ENCODE results near the gene CDC14A.

CDC14A gene

DNA sequence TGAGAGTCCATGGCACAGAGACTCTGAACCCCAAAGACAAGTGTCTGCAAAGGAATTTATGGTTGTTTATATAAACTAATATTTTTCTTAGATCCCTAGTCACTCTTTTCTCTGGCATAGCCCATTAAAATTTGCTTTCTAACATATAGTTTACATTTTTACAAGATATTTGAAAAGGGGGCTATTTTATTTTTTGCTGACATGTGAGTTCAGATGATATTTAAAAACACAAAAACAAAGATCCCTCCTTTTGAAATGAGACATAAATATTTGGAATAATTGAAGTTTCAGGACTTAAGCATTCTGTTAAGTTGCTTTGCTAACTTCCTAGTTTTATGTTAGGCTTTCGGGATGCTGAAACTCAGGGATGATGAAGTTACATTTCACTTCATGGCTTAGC, 86.1 kb downstream of the CDC14A start:
- H3K36me3 Mint-ChIP-seq (ENCODE audit: insufficient read depth) = peaks cover 42% of the 10 kb centered on the region
- peaks cover 38 to 56% of the 10 kb centered on the region in 2 donors for H3K4me1 Mint-ChIP-seq (ENCODE audit: low read depth in 2 of 2)
- H3K27me3 Mint-ChIP-seq = no peaks in the 10 kb centered on the region

DNA sequence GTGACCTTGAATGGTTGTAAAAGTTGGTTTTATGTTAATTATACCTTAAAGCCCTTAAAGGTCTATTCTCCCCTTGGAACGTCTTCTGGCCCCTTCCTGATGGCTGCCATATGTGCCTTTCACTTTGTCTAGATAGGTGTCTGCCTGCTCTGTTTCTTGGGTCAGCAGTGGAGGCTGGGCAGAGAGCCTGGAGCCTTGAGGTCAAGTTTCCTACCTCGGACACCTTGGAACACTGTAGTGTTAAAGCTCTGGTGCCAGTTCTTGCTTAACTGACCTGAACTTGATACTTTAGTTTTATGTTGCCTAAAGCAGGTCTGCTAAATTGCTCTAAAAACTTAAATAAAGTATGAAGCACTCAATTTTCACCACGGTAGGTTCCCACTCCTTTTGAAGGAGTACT, 86.5 kb downstream of the CDC14A start:
- Mint-ChIP-seq H3K27ac (peak overlapping the region; percentile 94 to 96), H3K4me3 (peak overlapping the region; percentile 53 to 68), H3K4me1 (ENCODE audit: low read depth in 2 of 2) (peaks cover 38 to 56% of the 10 kb centered on the region in 2 donors), H3K9me3 (peaks cover 0 to 8% of the 10 kb centered on the region in 2 donors), H3K36me3 (ENCODE audit: insufficient read depth) (peaks cover 46% of the 10 kb centered on the region), H3K27me3 (no peaks in the 10 kb centered on the region)
- ATAC-seq (replicated peaks) = no peak
- DNase-seq = no peak

More for the DNA sequence above, 86.1 kb downstream of the CDC14A start:
- Mint-ChIP-seq H3K27ac (peak overlapping the region; percentile 94 to 96), H3K9me3 (peaks cover 0 to 8% of the 10 kb centered on the region in 2 donors), H3K4me3 (no peak overlapping the region)
- ATAC-seq (replicated peaks) (no peak), DNase-seq (no peak)

DNA sequence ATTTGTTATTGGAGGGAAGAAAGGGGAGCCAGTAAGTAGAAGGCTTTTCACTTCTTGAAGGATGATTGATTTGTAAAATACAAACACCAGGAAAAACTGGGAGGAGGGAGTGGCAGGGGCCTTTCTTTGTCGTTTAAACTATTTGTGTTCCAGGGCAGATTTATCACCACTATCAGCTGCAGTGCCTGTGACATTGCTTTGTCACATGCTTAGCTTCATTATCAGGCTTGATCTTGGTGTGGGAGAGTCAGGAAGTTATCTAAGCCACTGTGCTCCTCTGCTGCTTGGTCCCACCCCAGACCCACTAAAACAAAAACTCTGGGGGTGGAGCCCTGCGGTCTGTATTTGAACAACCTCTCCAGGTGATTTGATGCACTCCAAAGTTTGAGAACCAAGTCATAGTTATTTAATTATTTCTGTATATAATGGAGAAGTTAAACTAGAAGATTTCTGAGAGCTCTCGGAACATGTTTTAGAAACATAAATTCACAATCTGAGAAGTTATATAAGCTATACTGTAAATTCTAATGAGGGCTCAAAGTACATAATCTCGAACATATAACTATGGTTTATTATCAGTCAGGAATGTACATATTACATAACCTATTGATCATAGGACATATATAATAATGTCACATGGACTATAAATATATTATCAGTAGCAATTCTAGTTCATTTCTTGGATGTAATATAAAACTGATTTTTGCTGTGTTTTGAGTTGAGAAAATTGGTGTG, 87.9 kb downstream of the CDC14A start:
- H3K4me3 Mint-ChIP-seq = peak overlapping the region; percentile 53 to 68
- H3K4me1 Mint-ChIP-seq (ENCODE audit: low read depth in 2 of 2) = peaks cover 40 to 58% of the 10 kb centered on the region in 2 donors
- peaks cover 0 to 10% of the 10 kb centered on the region in 2 donors for H3K9me3 Mint-ChIP-seq
- H3K36me3 Mint-ChIP-seq (ENCODE audit: insufficient read depth) = peaks cover 50% of the 10 kb centered on the region
- DNase-seq = peak; percentile 68 to 69 (median 68)
- no peaks in the 10 kb centered on the region for H3K27me3 Mint-ChIP-seq
- ATAC-seq (replicated peaks) = peak; percentile 96
- H3K27ac Mint-ChIP-seq = peak overlapping the region; percentile 94 to 96

DNA sequence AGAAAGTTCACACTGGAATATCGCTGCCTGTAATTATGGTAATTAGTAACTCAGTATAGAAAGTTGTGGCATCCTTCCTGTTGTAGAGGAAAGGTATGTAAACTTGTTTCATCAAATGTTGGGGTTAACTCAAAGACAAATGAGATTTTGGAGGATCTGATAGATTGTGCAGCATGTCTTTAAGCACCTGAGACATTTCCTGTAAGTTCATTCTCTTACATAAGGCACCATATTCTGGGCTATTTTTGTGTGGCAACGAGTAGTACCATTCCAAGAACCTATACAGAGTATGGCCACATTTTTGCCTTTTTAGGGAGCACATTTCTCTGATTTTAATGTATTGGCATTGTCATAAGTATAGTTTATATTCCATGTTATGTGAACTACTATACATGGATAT, 88.8 kb downstream of the CDC14A start:
- ATAC-seq (replicated peaks) (no peak), DNase-seq (no peak)
- Mint-ChIP-seq H3K9me3 (peaks cover 0 to 10% of the 10 kb centered on the region in 2 donors), H3K4me1 (ENCODE audit: low read depth in 2 of 2) (peaks cover 46 to 62% of the 10 kb centered on the region in 2 donors), H3K4me3 (peak overlapping the region; percentile 21 to 68), H3K27me3 (no peaks in the 10 kb centered on the region), H3K36me3 (ENCODE audit: insufficient read depth) (peaks cover 49% of the 10 kb centered on the region), H3K27ac (peak overlapping the region; percentile 94 to 96)

DNA sequence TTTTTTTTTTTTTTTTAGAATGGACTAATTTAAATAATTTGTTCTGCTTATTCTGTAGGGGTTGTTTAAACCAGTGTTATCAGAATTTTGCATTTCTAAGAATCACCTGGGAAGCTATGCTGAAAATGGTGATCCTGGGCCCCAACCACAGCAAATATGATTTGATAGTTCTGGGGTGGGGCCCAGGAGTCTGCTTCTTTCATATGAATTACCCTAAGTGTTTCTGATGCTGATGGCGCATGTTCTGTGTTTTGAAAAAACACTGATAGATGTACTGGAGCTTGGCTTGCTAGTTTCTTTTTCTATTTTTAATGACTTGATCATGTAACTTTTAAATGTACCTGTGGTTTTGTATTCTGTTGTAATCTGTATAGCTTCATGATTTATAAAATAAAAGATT, 89.3 kb downstream of the CDC14A start:
- peaks cover 47 to 65% of the 10 kb centered on the region in 2 donors for H3K4me1 Mint-ChIP-seq (ENCODE audit: low read depth in 2 of 2)
- ATAC-seq (replicated peaks) = no peak
- H3K4me3 Mint-ChIP-seq = peak overlapping the region; percentile 21 to 28
- H3K27ac Mint-ChIP-seq = peak overlapping the region; percentile 94 to 96
- DNase-seq = no peak
- peaks cover 0 to 10% of the 10 kb centered on the region in 2 donors for H3K9me3 Mint-ChIP-seq
- H3K27me3 Mint-ChIP-seq = no peaks in the 10 kb centered on the region
- peaks cover 48% of the 10 kb centered on the region for H3K36me3 Mint-ChIP-seq (ENCODE audit: insufficient read depth)

DNA sequence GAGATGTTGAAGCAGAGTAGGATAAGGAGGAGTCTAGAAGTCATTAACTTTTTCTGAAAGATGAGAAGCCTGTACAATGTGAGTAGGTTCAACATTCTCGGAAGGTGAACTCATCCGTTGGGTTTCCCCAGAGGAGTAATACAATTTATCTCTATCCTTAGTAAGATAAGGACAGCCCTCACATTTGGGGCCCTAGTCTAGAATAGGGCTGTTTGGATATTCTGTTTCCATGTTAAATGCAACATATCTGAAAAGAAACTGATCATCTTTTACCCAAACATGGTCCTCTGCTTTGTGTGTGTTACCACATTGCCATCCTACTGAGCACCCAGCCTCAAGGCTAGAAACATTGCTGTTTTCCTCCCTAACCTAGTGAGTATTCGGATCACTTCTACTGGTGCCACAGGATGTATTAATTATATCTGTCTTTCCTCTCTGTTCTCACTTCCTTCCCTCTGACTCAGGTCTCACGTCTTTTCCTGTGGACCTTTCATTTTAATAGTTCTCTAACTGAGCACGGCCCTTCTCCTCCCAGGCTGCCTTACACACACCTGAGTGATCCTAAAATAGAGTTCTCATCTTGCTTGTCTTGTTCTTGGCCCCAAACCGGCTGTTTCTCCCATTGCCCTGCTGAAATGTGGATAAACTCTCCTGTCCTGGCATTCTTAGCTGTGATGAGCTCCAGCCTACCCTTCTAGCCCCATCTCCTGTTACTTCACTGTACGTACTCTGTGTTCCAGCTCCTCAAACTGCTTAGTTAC, 91.7 kb downstream of the CDC14A start:
- DNase-seq (peak in 1 of 3 experiments; percentile 18), ATAC-seq (replicated peaks) (peak; percentile 21)
- Mint-ChIP-seq H3K4me3 (peak overlapping the region; percentile 71 to 81), H3K4me1 (ENCODE audit: low read depth in 2 of 2) (peaks cover 41 to 68% of the 10 kb centered on the region in 2 donors), H3K27ac (peak overlapping the region; percentile 96 to 98), H3K9me3 (peaks cover 0 to 10% of the 10 kb centered on the region in 2 donors), H3K36me3 (ENCODE audit: insufficient read depth) (peaks cover 45% of the 10 kb centered on the region), H3K27me3 (no peaks in the 10 kb centered on the region)

DNA sequence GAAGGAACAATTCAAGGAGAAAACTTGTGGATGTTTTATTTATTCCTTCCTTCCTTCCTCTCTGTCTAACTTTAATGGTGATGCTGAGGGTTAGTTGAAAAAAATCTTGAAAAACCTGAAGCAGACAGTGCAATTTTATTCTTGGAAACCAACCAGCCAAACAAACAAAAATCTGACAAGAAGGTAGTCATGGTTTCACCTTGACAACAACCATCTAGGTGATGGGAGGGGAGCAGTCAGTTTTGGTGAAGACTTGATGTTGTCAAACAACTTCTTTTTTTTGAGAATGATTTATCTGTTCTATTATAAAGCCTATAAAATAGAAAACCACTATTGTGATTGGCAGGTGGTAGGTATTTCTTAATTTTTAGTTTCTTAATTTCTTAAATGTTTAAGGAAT, 93.3 kb downstream of the CDC14A start:
- H3K9me3 Mint-ChIP-seq = peaks cover 0 to 10% of the 10 kb centered on the region in 2 donors
- peak; percentile 83 for ATAC-seq (replicated peaks)
- peak overlapping the region; percentile 71 to 81 for H3K4me3 Mint-ChIP-seq
- peak overlapping the region; percentile 96 to 98 for H3K27ac Mint-ChIP-seq
- H3K36me3 Mint-ChIP-seq (ENCODE audit: insufficient read depth) = peaks cover 39% of the 10 kb centered on the region
- no peaks in the 10 kb centered on the region for H3K27me3 Mint-ChIP-seq
- DNase-seq = peak in 2 of 3 experiments; percentile 43 to 51
- H3K4me1 Mint-ChIP-seq (ENCODE audit: low read depth in 2 of 2) = peaks cover 42 to 68% of the 10 kb centered on the region in 2 donors

DNA sequence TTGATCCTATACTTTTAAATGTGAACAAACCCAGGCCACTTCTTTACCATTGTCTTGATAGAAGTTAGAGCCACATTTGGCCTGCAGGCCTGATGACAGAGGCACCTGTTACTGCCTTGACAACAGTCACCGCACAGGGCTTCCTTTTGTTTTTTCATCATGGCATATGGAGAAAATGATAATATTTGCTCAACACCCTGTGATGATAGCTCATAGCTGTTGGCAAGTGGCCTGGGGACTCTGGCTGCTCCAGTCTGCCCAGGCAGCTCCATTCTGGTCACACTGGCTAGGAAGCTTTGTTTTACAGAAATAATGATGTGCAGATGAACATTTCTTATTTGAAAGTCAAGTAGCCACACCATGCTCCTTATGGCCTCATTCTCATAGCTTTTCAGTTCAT, 96.1 kb downstream of the CDC14A start:
- H3K36me3 Mint-ChIP-seq (ENCODE audit: insufficient read depth) = peaks cover 30% of the 10 kb centered on the region
- ATAC-seq (replicated peaks) (no peak), DNase-seq (no peak)
- no peak overlapping the region for H3K4me3 Mint-ChIP-seq
- H3K9me3 Mint-ChIP-seq = peaks cover 0 to 10% of the 10 kb centered on the region in 2 donors
- peaks cover 47 to 64% of the 10 kb centered on the region in 2 donors for H3K4me1 Mint-ChIP-seq (ENCODE audit: low read depth in 2 of 2)
- H3K27ac Mint-ChIP-seq = peak overlapping the region; percentile 83 to 87
- no peaks in the 10 kb centered on the region for H3K27me3 Mint-ChIP-seq

DNA sequence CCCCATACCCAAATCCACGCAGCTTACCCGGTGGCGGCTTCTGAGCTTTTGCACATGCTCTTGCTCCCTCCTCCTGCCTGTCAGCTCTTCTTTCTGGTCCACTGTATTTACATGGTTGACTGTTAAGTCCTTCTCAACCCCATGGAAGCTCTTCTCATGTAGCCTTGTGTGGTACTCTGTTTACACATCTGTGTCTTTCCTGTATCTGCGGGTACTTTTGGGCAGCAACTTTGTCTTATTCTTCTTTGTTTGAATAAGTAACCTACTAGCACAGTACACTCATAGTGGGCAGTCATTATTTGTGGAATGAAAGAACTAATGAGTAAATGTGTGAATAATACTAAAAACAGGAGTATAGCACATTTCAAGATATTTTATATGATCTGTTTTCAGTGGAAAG, 97.2 kb downstream of the CDC14A start:
- Mint-ChIP-seq H3K9me3 (peaks cover 0 to 4% of the 10 kb centered on the region in 2 donors), H3K4me1 (ENCODE audit: low read depth in 2 of 2) (peaks cover 41 to 60% of the 10 kb centered on the region in 2 donors), H3K36me3 (ENCODE audit: insufficient read depth) (peaks cover 25% of the 10 kb centered on the region), H3K4me3 (peak overlapping the region; percentile 13 to 30), H3K27ac (peak overlapping the region; percentile 83 to 87), H3K27me3 (no peaks in the 10 kb centered on the region)
- ATAC-seq (replicated peaks) = no peak
- DNase-seq = no peak

DNA sequence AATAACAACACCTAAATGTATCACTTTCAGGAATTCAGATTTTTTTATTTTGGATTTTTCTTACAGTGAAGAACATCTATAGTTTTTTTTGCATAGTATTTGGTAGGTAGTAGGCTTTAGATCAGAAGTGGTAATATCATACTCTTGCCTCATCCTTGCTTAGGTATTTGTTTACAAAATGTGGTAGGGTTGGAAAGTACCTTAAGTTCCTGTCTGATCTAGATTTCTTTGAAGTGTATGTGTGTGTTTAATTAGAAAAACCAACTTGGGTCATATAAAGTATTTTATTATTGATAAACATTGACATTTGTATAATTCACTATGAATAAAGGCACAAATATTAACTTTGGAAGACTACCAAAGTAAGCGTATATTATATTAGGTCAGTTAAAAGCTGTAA, 100.3 kb downstream of the CDC14A start:
- ATAC-seq (replicated peaks) = peak; percentile 99
- no peak for DNase-seq
- Mint-ChIP-seq H3K27ac (peak overlapping the region; percentile 83 to 92), H3K4me1 (ENCODE audit: low read depth in 2 of 2) (peaks cover 30 to 42% of the 10 kb centered on the region in 2 donors), H3K27me3 (no peaks in the 10 kb centered on the region), H3K4me3 (peak overlapping the region; percentile 23 to 41), H3K9me3 (no peaks in the 10 kb centered on the region), H3K36me3 (ENCODE audit: insufficient read depth) (peaks cover 31% of the 10 kb centered on the region)

DNA sequence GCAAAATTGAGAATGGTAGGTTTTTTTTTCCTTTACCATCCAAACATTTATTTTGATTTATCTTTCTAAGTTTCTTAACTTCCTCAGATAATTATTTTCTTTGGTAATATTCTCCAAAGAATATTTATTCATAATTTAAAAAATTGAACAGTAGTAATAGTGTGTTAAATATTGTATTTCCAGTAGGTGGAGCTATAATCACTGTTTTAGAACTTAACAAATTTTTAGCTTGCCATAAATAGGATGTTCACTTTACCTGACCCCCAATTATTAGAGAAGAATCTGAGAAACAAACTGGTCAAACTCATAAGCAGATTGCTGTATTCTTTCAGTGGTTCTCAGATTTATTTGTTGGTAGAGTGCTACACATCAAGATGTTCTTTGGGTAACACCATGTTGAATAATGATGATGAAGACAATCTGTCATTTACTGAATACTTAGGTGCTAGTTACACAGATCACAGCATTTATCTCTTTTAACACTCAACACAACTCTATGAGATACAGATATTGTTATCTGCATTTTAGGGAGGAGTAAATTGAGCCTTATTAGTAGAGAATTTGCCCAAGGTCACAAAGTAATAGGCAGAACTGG, 103.3 kb downstream of the CDC14A start:
- peak overlapping the region in 1 of 2 donors; percentile 65 for H3K27ac Mint-ChIP-seq
- H3K4me3 Mint-ChIP-seq = no peak overlapping the region
- no peaks in the 10 kb centered on the region for H3K27me3 Mint-ChIP-seq
- ATAC-seq (replicated peaks) (no peak), DNase-seq (no peak)
- H3K4me1 Mint-ChIP-seq (ENCODE audit: low read depth in 2 of 2) = peaks cover 24 to 33% of the 10 kb centered on the region in 2 donors
- H3K9me3 Mint-ChIP-seq = no peaks in the 10 kb centered on the region
- peaks cover 37% of the 10 kb centered on the region for H3K36me3 Mint-ChIP-seq (ENCODE audit: insufficient read depth)

DNA sequence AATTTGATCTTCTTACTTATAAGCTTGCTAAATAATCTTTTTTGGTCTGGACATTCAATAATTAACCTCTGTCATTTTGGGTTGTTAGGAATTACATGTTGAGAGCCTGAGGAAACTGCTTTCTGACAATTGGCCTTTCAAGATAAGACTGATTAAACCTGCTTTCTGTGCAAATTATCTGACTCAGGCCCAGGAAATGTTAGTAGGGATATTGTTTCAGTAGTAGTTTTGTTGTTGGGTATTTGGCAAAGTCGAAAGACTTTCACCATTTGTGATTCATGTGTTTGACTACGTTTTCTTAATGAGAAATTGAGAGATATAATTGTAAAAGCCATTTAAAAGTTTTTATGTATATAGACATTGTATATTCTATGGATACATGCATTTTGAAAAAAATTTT, 104.6 kb downstream of the CDC14A start:
- no peaks in the 10 kb centered on the region for H3K27me3 Mint-ChIP-seq
- no peak for ATAC-seq (replicated peaks)
- H3K4me3 Mint-ChIP-seq = no peak overlapping the region
- no peak for DNase-seq
- H3K9me3 Mint-ChIP-seq = no peaks in the 10 kb centered on the region
- peaks cover 18 to 26% of the 10 kb centered on the region in 2 donors for H3K4me1 Mint-ChIP-seq (ENCODE audit: low read depth in 2 of 2)
- H3K36me3 Mint-ChIP-seq (ENCODE audit: insufficient read depth) = peaks cover 37% of the 10 kb centered on the region
- H3K27ac Mint-ChIP-seq = no peak overlapping the region

DNA sequence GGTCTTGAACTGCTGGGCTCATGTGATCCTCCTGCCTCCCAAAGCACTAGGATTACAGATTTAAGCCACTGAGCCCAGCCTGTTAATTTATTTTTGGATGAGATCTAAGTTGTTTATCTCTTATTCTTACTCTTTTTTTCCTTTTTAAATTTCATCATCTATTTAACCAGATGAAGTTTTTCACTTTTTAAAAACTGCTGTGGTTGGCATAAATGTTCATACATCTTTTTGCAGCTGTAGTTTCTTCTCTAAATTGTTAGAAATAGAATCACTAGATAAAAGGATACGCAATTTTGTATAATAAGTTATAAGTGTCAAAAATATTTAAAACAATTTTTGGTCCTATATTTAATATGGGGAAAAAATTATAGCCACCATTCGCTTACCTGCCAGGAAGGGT, 105.4 kb downstream of the CDC14A start:
- Mint-ChIP-seq H3K27ac (no peak overlapping the region), H3K9me3 (no peaks in the 10 kb centered on the region), H3K4me3 (no peak overlapping the region), H3K27me3 (no peaks in the 10 kb centered on the region), H3K36me3 (ENCODE audit: insufficient read depth) (peaks cover 43% of the 10 kb centered on the region), H3K4me1 (ENCODE audit: low read depth in 2 of 2) (peaks cover 16 to 26% of the 10 kb centered on the region in 2 donors)
- no peak for DNase-seq
- ATAC-seq (replicated peaks) = no peak
